Stimulated activated CD4-positive, alpha-beta T cell treated with anti-CD3 and anti-CD28 coated beads, Interleukin-12 subunit alpha, Interleukin-12 subunit beta, amount 100 ng/mL, for 4 hours (primary cell): ENCODE data around the gene OPN5.
"Not testable (repeated sequence)": the region's sequence is repeated elsewhere in the genome, so short reads cannot be mapped to it uniquely, and the experiment has no call there.

Experiments used
- DNase-seq: peaks from one replicate; pipeline ENCODE4 v3.0.0-alpha.2; 2020

Gene OPN5, protein sequence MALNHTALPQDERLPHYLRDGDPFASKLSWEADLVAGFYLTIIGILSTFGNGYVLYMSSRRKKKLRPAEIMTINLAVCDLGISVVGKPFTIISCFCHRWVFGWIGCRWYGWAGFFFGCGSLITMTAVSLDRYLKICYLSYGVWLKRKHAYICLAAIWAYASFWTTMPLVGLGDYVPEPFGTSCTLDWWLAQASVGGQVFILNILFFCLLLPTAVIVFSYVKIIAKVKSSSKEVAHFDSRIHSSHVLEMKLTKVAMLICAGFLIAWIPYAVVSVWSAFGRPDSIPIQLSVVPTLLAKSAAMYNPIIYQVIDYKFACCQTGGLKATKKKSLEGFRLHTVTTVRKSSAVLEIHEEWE

GRCh38 chr6:47781732-47782131, at the start of gene OPN5:
Gene OPN5, plus strand, starts transcription at chr6:47782032. Its CDS starts 35 bp downstream, at chr6:47782067.
- DNase-seq = no peak

GRCh38 chr6:47733879-47734558, 47.8 kb upstream of the OPN5 start:
- DNase-seq = no peak

DNA sequence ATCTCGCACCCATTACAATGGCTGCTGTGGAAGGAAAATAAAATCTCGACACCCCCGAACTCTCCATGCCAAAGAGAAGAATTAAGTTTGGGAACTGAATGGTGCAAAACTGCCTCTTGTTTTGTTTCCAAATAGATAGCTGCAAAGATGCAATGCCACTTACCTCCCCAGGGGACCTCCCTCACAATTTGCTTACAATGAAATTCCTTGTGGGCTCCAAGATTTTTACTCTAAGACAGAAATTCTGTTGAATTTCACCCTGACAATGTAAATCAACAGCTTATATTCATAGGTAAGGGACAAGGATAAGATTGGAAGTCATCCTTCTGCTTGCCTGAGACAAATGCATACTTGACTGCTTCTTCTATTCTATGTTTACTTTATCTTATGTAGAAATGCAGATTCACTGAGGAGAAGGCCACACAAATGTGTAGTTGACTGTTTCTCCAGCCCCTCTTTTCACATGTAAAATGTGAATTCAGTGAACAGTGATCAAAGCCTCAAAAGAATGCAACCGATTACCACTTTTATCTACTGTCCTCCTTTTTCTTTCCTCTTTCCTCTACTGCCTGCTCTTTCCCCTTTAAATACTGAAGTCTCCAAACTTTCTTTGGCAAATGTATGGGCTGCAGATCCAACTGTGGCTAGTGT, 46.9 kb upstream of the OPN5 start:
- no peak for DNase-seq

GRCh38 chr6:47736083-47736700, 45.6 kb upstream of the OPN5 start:
- no peak for DNase-seq

DNA sequence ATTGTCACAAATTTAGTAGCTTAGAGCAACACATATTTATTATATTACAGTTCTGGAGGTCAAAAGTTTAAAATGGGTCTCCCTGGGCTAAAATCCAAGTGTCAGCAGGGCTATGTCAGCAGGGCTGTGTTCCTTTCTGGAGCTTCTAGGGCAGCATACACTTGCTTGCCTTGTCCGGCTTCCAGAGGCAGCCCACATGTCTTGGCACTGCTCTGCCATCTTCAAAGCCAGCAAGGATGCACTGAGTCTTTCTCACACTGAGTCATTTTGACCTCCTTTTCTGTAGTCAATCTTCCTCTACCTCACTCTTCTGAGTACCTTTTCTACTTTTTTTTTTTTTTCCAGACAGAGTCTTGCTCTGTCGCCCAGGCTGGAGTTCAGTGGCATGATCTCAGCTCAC, 44.4 kb upstream of the OPN5 start:
- DNase-seq = no peak

GRCh38 chr6:47740714-47741113, 41.1 kb upstream of the OPN5 start:
- no peak for DNase-seq

- DNase-seq = no peak
Measured at GRCh38 chr6:47741807-47742206, 40.0 kb upstream of the OPN5 start.

DNA sequence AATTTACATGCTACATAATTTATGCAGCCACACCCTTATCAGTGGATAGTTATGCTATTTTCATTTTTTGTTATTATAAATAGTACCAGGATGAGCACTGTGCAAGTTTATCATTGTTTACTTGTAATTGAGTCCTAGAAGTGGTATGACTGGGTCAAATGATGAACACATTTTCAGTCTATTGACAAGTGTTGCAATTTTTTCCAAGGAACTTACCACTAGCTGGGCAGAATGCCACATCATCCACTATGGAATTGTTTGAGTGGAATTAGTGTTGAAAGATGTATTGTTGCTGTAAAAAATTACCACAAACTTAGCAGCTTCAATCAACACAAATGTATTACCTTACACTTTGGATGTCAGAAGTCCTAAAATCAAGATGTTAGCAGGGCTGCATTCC, 38.1 kb upstream of the OPN5 start:
- no peak for DNase-seq

- DNase-seq = not testable (repeated sequence)
Measured at GRCh38 chr6:47745269-47745668, 36.6 kb upstream of the OPN5 start.

DNA sequence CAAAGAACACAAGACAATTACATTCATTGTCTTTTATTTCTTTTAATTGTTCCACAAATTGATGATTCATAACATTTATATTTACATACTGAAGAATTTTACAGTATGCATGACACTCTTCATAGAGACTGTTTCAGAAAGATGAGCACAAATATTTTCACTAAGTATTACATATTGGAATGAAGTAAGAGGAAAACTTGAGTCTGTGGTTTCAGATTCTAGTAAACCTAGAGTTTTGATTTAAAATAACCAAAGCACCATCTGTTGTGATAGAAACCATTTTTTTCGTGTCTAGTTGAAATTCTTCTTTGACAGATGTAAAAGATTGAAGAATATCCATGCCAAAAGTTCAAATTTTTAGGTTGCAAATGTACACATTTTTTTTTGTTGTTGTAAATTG, 32.1 kb upstream of the OPN5 start:
- DNase-seq = no peak

- no peak for DNase-seq
Measured at GRCh38 chr6:47752801-47753200, 29.0 kb upstream of the OPN5 start.

DNA sequence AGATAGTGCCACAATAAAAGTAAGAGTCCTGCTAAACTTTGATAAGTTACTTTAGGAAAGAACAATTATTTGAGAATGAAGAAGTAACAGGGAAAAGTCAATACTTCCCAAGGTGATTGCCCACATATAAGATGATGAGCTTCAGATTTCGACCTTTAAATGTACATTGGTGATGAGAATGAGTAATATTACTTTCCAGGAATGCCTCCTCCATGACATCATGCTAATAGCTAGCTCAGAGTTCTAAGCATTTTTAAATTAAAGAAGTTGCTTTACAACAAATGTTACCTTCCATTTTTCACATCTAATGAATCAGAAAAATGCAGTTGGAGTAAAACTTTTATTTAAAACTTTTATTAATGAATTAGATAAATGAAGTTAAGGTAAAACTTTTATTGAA, 22.5 kb upstream of the OPN5 start:
- DNase-seq = no peak

- DNase-seq = no peak
Measured at GRCh38 chr6:47762502-47762901, 19.3 kb upstream of the OPN5 start.

GRCh38 chr6:47766445-47766844, 15.4 kb upstream of the OPN5 start:
- no peak for DNase-seq

- no peak for DNase-seq
Measured at GRCh38 chr6:47767102-47767501, 14.7 kb upstream of the OPN5 start.

DNA sequence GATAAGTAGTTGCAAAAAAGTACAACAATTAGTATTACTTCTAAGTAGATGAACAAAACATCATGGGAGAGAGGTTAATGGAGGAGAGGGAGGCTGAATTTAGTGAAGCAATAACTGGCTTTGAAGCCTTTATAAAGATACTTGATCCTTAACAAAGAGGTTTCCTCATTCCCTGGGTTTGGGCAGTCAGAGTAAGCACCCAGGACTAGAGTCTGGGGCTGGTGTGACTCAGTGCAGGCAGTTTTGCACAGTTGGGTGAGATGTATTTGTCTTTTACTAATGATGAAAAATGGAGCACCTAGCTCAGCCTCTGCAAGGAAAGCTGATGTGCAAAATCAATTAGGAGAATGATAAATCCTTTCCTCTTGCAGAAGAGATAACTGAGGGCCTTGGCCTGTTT, 11.8 kb upstream of the OPN5 start:
- no peak for DNase-seq

DNA sequence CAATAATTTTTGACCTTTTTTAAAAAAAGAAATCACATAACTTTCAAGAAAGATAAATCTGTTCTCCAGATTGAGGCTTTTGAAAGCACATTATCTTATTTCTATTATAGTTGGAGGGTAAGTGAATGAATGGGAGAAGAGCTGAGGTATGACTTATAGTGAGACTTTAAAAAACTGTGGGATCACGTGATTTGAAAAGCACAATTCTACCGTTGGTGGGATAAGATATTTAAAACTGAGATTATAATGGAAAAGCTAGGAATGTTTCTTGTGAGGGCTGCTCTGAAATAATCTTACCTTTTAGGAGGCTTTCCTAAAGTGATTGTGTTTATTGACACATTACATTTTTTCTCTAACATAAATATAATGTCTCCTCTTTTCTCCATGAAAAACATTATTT, 9.5 kb upstream of the OPN5 start:
- DNase-seq = no peak

GRCh38 chr6:47773005-47773404, 8.8 kb upstream of the OPN5 start:
- no peak for DNase-seq

- DNase-seq = peak; percentile 13
Measured at GRCh38 chr6:47780510-47781356, 1.1 kb upstream of the OPN5 start.

- DNase-seq = no peak
Measured at GRCh38 chr6:47785182-47785581, 3.4 kb downstream of the OPN5 start.

DNA sequence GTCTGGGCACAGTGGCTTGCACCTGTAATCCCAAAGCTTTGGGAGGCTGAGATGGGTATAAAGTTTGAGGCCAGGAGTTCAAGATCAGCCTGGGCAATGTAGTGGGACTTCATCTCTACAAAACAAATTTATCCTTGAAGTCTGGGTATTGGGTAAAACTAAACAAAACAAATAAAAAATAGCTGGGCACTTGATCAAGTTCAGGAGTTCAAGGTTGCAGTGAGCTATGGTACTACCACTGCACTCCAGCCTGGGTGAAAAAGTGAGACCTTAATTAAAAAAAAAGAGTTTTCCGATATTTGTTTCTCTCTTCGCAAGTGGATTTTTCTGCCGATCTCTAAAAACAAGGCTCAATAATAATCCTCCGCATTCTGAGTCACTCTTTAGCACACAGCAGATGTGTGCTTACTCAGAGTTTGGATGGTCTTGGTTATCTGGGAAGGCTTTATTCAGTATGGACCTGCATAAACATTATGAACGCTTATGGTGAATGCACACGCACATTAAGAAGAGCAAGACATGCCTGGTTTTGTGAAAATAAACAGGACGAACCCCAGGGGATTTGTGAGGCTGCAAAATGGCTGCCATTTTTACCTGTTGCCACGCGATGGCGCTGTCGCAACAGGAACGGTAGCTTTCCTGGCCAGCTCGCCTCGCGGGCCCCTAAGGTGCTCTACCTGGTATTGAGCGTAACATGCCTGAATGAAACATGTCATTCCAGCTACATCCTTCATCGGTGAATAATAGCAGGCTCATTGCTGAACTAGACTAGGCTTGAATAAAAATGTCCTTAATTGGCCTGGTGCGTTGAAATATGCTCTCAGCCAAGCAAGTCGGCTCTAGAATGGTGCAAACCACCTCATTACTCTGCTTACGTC, 6.0 kb downstream of the OPN5 start:
- DNase-seq = peak; percentile 41

- no peak for DNase-seq
Measured at GRCh38 chr6:47788498-47788884, 6.7 kb downstream of the OPN5 start.
